GM19351 (cell line): ENCODE measurements around the gene LRRC70.

Source experiments
- ATAC-seq: cut with Tn5 transposase; IDR thresholded peaks from one replicate; pipeline ENCODE4 v1.9.1; 2021; ENCODE audit warnings: mild to moderate bottlenecking, moderate library complexity; ENCODE audit not compliant: unreplicated experiment

The LRRC70 gene

GRCh38 chr5:62574599-62574998, 4.0 kb upstream of the LRRC70 start:
- ATAC-seq = peak; percentile 68

GRCh38 chr5:62575066-62575465, 3.6 kb upstream of the LRRC70 start:
- no peak for ATAC-seq

- no peak for ATAC-seq
Measured at GRCh38 chr5:62575489-62575888, 3.1 kb upstream of the LRRC70 start.

- ATAC-seq = no peak
Measured at GRCh38 chr5:62576570-62577170, 1.9 kb upstream of the LRRC70 start.

- no peak for ATAC-seq
Measured at GRCh38 chr5:62577488-62577887, 1.1 kb upstream of the LRRC70 start.

GRCh38 chr5:62579761-62580160, 1.1 kb downstream of the LRRC70 start:
- ATAC-seq = no peak

GRCh38 chr5:62581836-62582597, 3.4 kb downstream of the LRRC70 start:
- ATAC-seq = no peak

- no peak for ATAC-seq
Measured at GRCh38 chr5:62584391-62584790, 5.8 kb downstream of the LRRC70 start.

- ATAC-seq = no peak
Measured at GRCh38 chr5:62585306-62585705, 6.7 kb downstream of the LRRC70 start.

GRCh38 chr5:62585751-62586150, 7.1 kb downstream of the LRRC70 start:
- ATAC-seq = no peak

- ATAC-seq = no peak
Measured at GRCh38 chr5:62587737-62588136, 9.1 kb downstream of the LRRC70 start.

- ATAC-seq = no peak
Measured at GRCh38 chr5:62588668-62589067, 10.0 kb downstream of the LRRC70 start.

GRCh38 chr5:62589504-62589903, 10.9 kb downstream of the LRRC70 start:
- no peak for ATAC-seq

- ATAC-seq = no peak
Measured at GRCh38 chr5:62590387-62590786, 11.8 kb downstream of the LRRC70 start.

GRCh38 chr5:62592558-62592957, 13.9 kb downstream of the LRRC70 start:
- ATAC-seq = no peak

- ATAC-seq = no peak
Measured at GRCh38 chr5:62593331-62593730, 14.7 kb downstream of the LRRC70 start.

- no peak for ATAC-seq
Measured at GRCh38 chr5:62594364-62594984, 15.9 kb downstream of the LRRC70 start.

- ATAC-seq = no peak
Measured at GRCh38 chr5:62596096-62596495, 17.5 kb downstream of the LRRC70 start.

- ATAC-seq = no peak
Measured at GRCh38 chr5:62596691-62597090, 18.1 kb downstream of the LRRC70 start.

GRCh38 chr5:62597314-62597713, 18.7 kb downstream of the LRRC70 start:
- ATAC-seq = no peak

- no peak for ATAC-seq
Measured at GRCh38 chr5:62600560-62601252, 22.1 kb downstream of the LRRC70 start.

- ATAC-seq = no peak
Measured at GRCh38 chr5:62603934-62604333, 25.3 kb downstream of the LRRC70 start.
